H9 (cell line): ENCODE data around the gene IER5. TPM values are rescaled to one million over a fixed set of nuclear protein-coding genes. Genes with fewer than 3 reads are reported as not detected.

Source experiments
- DNase-seq: peaks from one replicate; pipeline ENCODE4 v3.0.0-alpha.2; 2017
- H2AFZ ChIP-seq: one replicate; pipeline ENCODE4 v1.6.1; 2013; ENCODE audit warnings: mild to moderate bottlenecking, low read length, control low read depth, moderate library complexity
- H2AK5ac ChIP-seq: 2 replicates; pipeline ENCODE4 v1.6.1; 2013; ENCODE audit warnings: low read length, control low read depth, mixed read lengths; ENCODE audit not compliant: insufficient read length
- H2BK120ac ChIP-seq: one replicate; pipeline ENCODE4 v1.6.1; 2013; ENCODE audit warnings: low read depth, mild to moderate bottlenecking, low read length, control low read depth, inconsistent platforms; ENCODE audit not compliant: poor library complexity, severe bottlenecking
- H2BK12ac ChIP-seq: 2 replicates; pipeline ENCODE4 v1.6.1; 2013; ENCODE audit warnings: low read length, control low read depth, mixed read lengths, low read depth; ENCODE audit not compliant: insufficient read length
- H2BK15ac ChIP-seq: 2 replicates; pipeline ENCODE4 v1.6.1; 2013; ENCODE audit warnings: low read depth, low read length, control low read depth
- H2BK20ac ChIP-seq: one replicate; pipeline ENCODE4 v1.6.1; 2013; ENCODE audit warnings: low read depth, mild to moderate bottlenecking, low read length, control low read depth, inconsistent platforms; ENCODE audit not compliant: poor library complexity, severe bottlenecking
- H2BK5ac ChIP-seq: 2 replicates; pipeline ENCODE4 v1.6.1; 2013; ENCODE audit warnings: low read length, control low read depth, mixed read lengths; ENCODE audit not compliant: insufficient read length
- H3K14ac ChIP-seq: 2 replicates; pipeline ENCODE4 v1.6.1; 2013; ENCODE audit warnings: low read length, control low read depth; ENCODE audit not compliant: insufficient read depth
- H3K18ac ChIP-seq: 2 replicates; pipeline ENCODE4 v1.6.1; 2013; ENCODE audit warnings: low read depth, mild to moderate bottlenecking, mixed read lengths, low read length, control low read depth; ENCODE audit not compliant: insufficient read length
- H3K23ac ChIP-seq: 2 replicates; pipeline ENCODE4 v1.6.1; 2013; ENCODE audit warnings: low read length, control low read depth, mixed read lengths, low read depth; ENCODE audit not compliant: insufficient read length
- H3K23me2 ChIP-seq: 2 replicates; pipeline ENCODE4 v1.6.1; 2013; ENCODE audit warnings: low read depth, mild to moderate bottlenecking, mixed read lengths, low read length, control low read depth; ENCODE audit not compliant: insufficient read length, poor library complexity, severe bottlenecking
- H3K27ac ChIP-seq: 2 replicates; pipeline ENCODE4 v1.5.1; 2013; ENCODE audit warnings: low read length, control low read depth, mixed read lengths, low read depth; ENCODE audit not compliant: insufficient read length
- H3K27me3 ChIP-seq: 2 replicates; pipeline ENCODE4 v1.6.1; 2013; ENCODE audit warnings: low read length, control low read depth, inconsistent platforms; ENCODE audit not compliant: insufficient read depth
- H3K4ac ChIP-seq: 2 replicates; pipeline ENCODE4 v1.6.1; 2013; ENCODE audit warnings: low read depth, mild to moderate bottlenecking, control low read depth, inconsistent platforms, low read length, moderate library complexity
- H3K4me1 ChIP-seq: 2 replicates; pipeline ENCODE4 v1.6.1; 2013; ENCODE audit warnings: low read length, control low read depth, inconsistent platforms; ENCODE audit not compliant: insufficient read depth
- H3K4me2 ChIP-seq: 2 replicates; pipeline ENCODE4 v1.6.1; 2013; ENCODE audit warnings: low read length, control low read depth, mixed read lengths; ENCODE audit not compliant: insufficient read length, insufficient read depth
- H3K56ac ChIP-seq: 2 replicates; pipeline ENCODE4 v1.6.1; 2013; ENCODE audit warnings: low read depth, mild to moderate bottlenecking, mixed read lengths, low read length, control low read depth; ENCODE audit not compliant: insufficient read length
- H3K79me1 ChIP-seq: 2 replicates; pipeline ENCODE4 v1.6.1; 2013; ENCODE audit warnings: low read depth, mild to moderate bottlenecking, moderate library complexity, low read length, control low read depth, inconsistent platforms; ENCODE audit not compliant: insufficient read depth, poor library complexity, severe bottlenecking
- H3K79me2 ChIP-seq: 2 replicates; pipeline ENCODE4 v1.6.1; 2013; ENCODE audit warnings: low read length, control low read depth, inconsistent platforms; ENCODE audit not compliant: insufficient read depth
- H3K9ac ChIP-seq: 2 replicates; pipeline ENCODE4 v1.6.1; 2013; ENCODE audit warnings: low read length, control low read depth, mixed read lengths; ENCODE audit not compliant: insufficient read length; ENCODE audit errors: extremely low read depth
- H3K9me3 ChIP-seq: one replicate; pipeline ENCODE4 v1.6.1; 2013; ENCODE audit warnings: low read depth, low read length, inconsistent platforms; ENCODE audit not compliant: control insufficient read depth
- H3T11ph ChIP-seq: one replicate; pipeline ENCODE4 v1.6.1; 2013; ENCODE audit warnings: mild to moderate bottlenecking, low read length, control low read depth, inconsistent platforms
- H4K20me1 ChIP-seq: one replicate; pipeline ENCODE4 v1.6.1; 2013; ENCODE audit not compliant: control insufficient read depth, insufficient read length, insufficient read depth
- H4K5ac ChIP-seq: 2 replicates; pipeline ENCODE4 v1.6.1; 2013; ENCODE audit warnings: low read depth, mild to moderate bottlenecking, mixed read lengths, low read length, control low read depth; ENCODE audit not compliant: insufficient read length
- H4K8ac ChIP-seq: replicated peaks from 2 replicates; pipeline ENCODE4 v1.6.1; 2013; ENCODE audit warnings: low read length, control low read depth, mixed read lengths, low read depth; ENCODE audit not compliant: insufficient read length
- H4K91ac ChIP-seq: 2 replicates; pipeline ENCODE4 v1.6.1; 2013; ENCODE audit warnings: low read depth, mild to moderate bottlenecking, moderate library complexity, mixed read lengths, low read length, control low read depth; ENCODE audit not compliant: insufficient read length
- H3K27ac Mint-ChIP-seq, 3 experiments: 2 replicates in 2 of 3; 3 replicates in 1 of 3; pipeline ENCODE4 v1.8.0; 2020 to 2021; ENCODE audit warnings: mixed read lengths in 3 of 3, mild to moderate bottlenecking in 1 of 3, moderate library complexity in 1 of 3
- H3K27me3 Mint-ChIP-seq: 2 replicates; pipeline ENCODE4 v1.8.0; 2021; ENCODE audit warnings: low read depth, mild to moderate bottlenecking, moderate library complexity, mixed read lengths
- H3K36me3 Mint-ChIP-seq, 3 experiments: 2 replicates in 2 of 3; 3 replicates in 1 of 3; pipeline ENCODE4 v1.8.0; 2020 to 2021; ENCODE audit warnings: low read depth in 3 of 3, mixed read lengths in 3 of 3; ENCODE audit not compliant: insufficient read depth in 1 of 3
- H3K4me1 Mint-ChIP-seq, 2 experiments: 2 replicates each; pipeline ENCODE4 v1.8.0; 2020; ENCODE audit warnings: mixed read lengths in 2 of 2
- H3K4me3 Mint-ChIP-seq, 2 experiments: 2 replicates in 1 of 2; 3 replicates in 1 of 2; pipeline ENCODE4 v1.8.0; 2020 to 2021; ENCODE audit warnings: mild to moderate bottlenecking in 2 of 2, mixed read lengths in 2 of 2, moderate library complexity in 1 of 2
- H3K9me3 Mint-ChIP-seq, 2 experiments: 2 replicates in 1 of 2; 3 replicates in 1 of 2; pipeline ENCODE4 v1.8.0; 2020; ENCODE audit warnings: mild to moderate bottlenecking in 2 of 2, mixed read lengths in 2 of 2, moderate library complexity in 1 of 2
- CTCF ChIP-seq: fragments of 200-600 bp; sonication (generic); conservative IDR thresholded peaks from 3 replicates; pipeline ENCODE4 v1.8.0; 2021; ENCODE audit warnings: antibody characterized with exemption, mild to moderate bottlenecking
- WGBS: extraction: QIAGEN DNeasy Blood & Tissue Kit; methylation state at CpG from one replicate; pipeline ENCODE4 v1.1.7; 2013; ENCODE audit warnings: missing lambda C conversion rate, low lambda C conversion rate, mixed read lengths; ENCODE audit not compliant: insufficient read length; ENCODE audit errors: extremely low coverage; 5-methylcytosine and 5-hydroxymethylcytosine counted together
- total RNA-seq: library from RNA; stranded (reverse); gene quantifications from 2 replicates; pipeline ENCODE4 v1.2.1, GENCODE V29; 2021

Gene IER5
- total RNA-seq, 1 experiment from 2014 or later: 6.7 TPM

- Mint-ChIP-seq H3K27me3 (peaks cover 39% of the 10 kb centered on the region), H3K27ac (no peak overlapping the region), H3K36me3 (peaks cover 6 to 12% (median 8%) of the 10 kb centered on the region in 3 experiments; a peak in 5 of 7 replicates), H3K4me1 (peaks cover 37 to 43% of the 10 kb centered on the region in 2 experiments), H3K9me3 (peaks cover 0 to 2% of the 10 kb centered on the region in 2 experiments; a peak in 2 of 5 replicates), H3K4me3 (peak overlapping the region; percentile 92 to 99)
- Histone ChIP-seq H3K27ac (no peak overlapping the region), H3K23me2 (peaks cover 14% of the 10 kb centered on the region), H2BK20ac (no peak overlapping the region), H3K14ac (no peak overlapping the region), H2BK5ac (no peak overlapping the region), H4K91ac (no peak overlapping the region), H3K4ac (no peak overlapping the region), H3K4me2 (peak overlapping the region; percentile 87), H2AK5ac (no peak overlapping the region), H3K79me1 (no peaks in the 10 kb centered on the region), H3K56ac (no peak overlapping the region), H3T11ph (no peak overlapping the region), H2BK120ac (no peak overlapping the region), H4K8ac (no peak overlapping the region), H3K18ac (no peak overlapping the region), H2AFZ (no peak overlapping the region), H3K23ac (no peak overlapping the region), H4K20me1 (peaks cover 2% of the 10 kb centered on the region), H3K9me3 (no peaks in the 10 kb centered on the region), H3K4me1 (peaks cover 3% of the 10 kb centered on the region; the same call in 1 of the 2 replicates), H3K79me2 (no peaks in the 10 kb centered on the region), H4K5ac (no peak overlapping the region), H3K9ac (no peak overlapping the region), H2BK12ac (no peak overlapping the region), H2BK15ac (no peak overlapping the region), H3K27me3 (peaks cover 9% of the 10 kb centered on the region)
- no peak for DNase-seq
- WGBS: no CpG with 5 or more reads among the region's 9 CpGs
- TF ChIP-seq CTCF: no peak
Observed at GRCh38 chr1:181090641-181091126, 2.2 kb downstream of the IER5 start.
